GM21786 (cell line): ENCODE results near the gene SNU13.
"Not testable (repeated sequence)": the region's sequence is repeated elsewhere in the genome, so short reads cannot be mapped to it uniquely, and the experiment has no call there.

Experiments
- ATAC-seq: cut with Tn5 transposase; IDR thresholded peaks from one replicate; pipeline ENCODE4 v1.9.1; 2021; ENCODE audit not compliant: unreplicated experiment

The SNU13 gene

GRCh38 chr22:41647771-41648170 lies 40.9 kb downstream of the SNU13 start:
- no peak for ATAC-seq

- no peak for ATAC-seq
Observed at GRCh38 chr22:41642331-41643110, 46.1 kb downstream of the SNU13 start.

GRCh38 chr22:41641854-41642253 lies 46.8 kb downstream of the SNU13 start:
- no peak for ATAC-seq

- no peak for ATAC-seq
Observed at GRCh38 chr22:41638748-41639147, 49.9 kb downstream of the SNU13 start.

- no peak for ATAC-seq
Observed at GRCh38 chr22:41638124-41638523, 50.5 kb downstream of the SNU13 start.

- ATAC-seq: not testable (repeated sequence)
Observed at GRCh38 chr22:41637623-41638022, 51.0 kb downstream of the SNU13 start.

GRCh38 chr22:41636467-41636866 lies 52.2 kb downstream of the SNU13 start:
- ATAC-seq: no peak

GRCh38 chr22:41634610-41635009 lies 54.1 kb downstream of the SNU13 start:
- ATAC-seq: not testable (repeated sequence)

GRCh38 chr22:41631615-41632014 lies 57.1 kb downstream of the SNU13 start:
- not testable (repeated sequence) for ATAC-seq

- ATAC-seq: not testable (repeated sequence)
Observed at GRCh38 chr22:41631115-41631514, 57.6 kb downstream of the SNU13 start.

- ATAC-seq: no peak
Observed at GRCh38 chr22:41625577-41625976, 63.1 kb downstream of the SNU13 start.
